MM.1S (cell line): ENCODE results near the gene CNGB1.

ENCODE experiments used
- CTCF ChIP-seq: fragments of 300-600 bp; sonication (generic); IDR thresholded peaks from 2 replicates; pipeline ENCODE4 v1.5.1; 2016; ENCODE audit warnings: antibody characterized with exemption, low read length, mixed read lengths
- EZH2 ChIP-seq: fragments of 300-600 bp; sonication (generic); optimal IDR thresholded peaks from 2 replicates; pipeline ENCODE3; 2017; ENCODE audit warnings: low read depth, mild to moderate bottlenecking, antibody characterized with exemption, low read length, mixed read lengths

GRCh38 chr16:57840833-57841232 is 130.1 kb downstream of the CNGB1 start:
- TF ChIP-seq CTCF (no peak), EZH2 (no peak)
